H1 (cell line): ENCODE measurements around the gene H6PD. TPM values are rescaled to one million over a fixed set of nuclear protein-coding genes. Genes with fewer than 3 reads are reported as not detected.

ENCODE experiments used
- CTCF ChIA-PET: fragments of 300-600 bp; sonication (Branson Sonifier 250); formaldehyde crosslinking; loops from one replicate; lab custom pipeline; 2021; ENCODE audit not compliant: partially characterized antibody; lab: Charles Lee
- POLR2A ChIA-PET: fragments of 300-600 bp; sonication (Branson Sonifier 250); formaldehyde crosslinking; loops from one replicate; lab custom pipeline; 2021; ENCODE audit warnings: inconsistent platforms; ENCODE audit not compliant: partially characterized antibody; lab: Charles Lee
- DNase-seq, 2 experiments: peaks; one replicate each; pipeline versions ENCODE4 v3.0.0 to v3.0.0-alpha.2; 2010 to 2022; ENCODE audit warnings: low spot score in 2 of 2, low read depth in 1 of 2, mixed read lengths in 1 of 2
- FAIRE-seq: peaks from 2 replicates; lab custom pipeline; 2011; peaks lifted over from hg19 to GRCh38; lab: Jason Lieb, UNC
- H2AFZ ChIP-seq: 2 replicates; pipeline ENCODE4 v1.8.1; 2012; ENCODE audit warnings: low read length, inconsistent platforms
- H2AK5ac ChIP-seq: 2 replicates; pipeline ENCODE4 v1.6.1; 2013; ENCODE audit warnings: low read depth, low read length
- H2BK120ac ChIP-seq: replicated peaks from 2 replicates; pipeline ENCODE3; 2013; ENCODE audit warnings: low read depth, low read length, inconsistent platforms
- H2BK12ac ChIP-seq: 2 replicates; pipeline ENCODE4 v1.6.1; 2013; ENCODE audit warnings: low read depth, low read length
- H2BK15ac ChIP-seq: 2 replicates; pipeline ENCODE4 v1.6.1; 2013; ENCODE audit warnings: low read length
- H2BK20ac ChIP-seq: 2 replicates; pipeline ENCODE4 v1.6.1; 2013; ENCODE audit warnings: low read length
- H2BK5ac ChIP-seq: 2 replicates; pipeline ENCODE4 v1.6.1; 2013; ENCODE audit warnings: low read depth, low read length
- H3K14ac ChIP-seq: 2 replicates; pipeline ENCODE4 v1.6.1; 2013; ENCODE audit warnings: inconsistent platforms; ENCODE audit not compliant: insufficient read length
- H3K18ac ChIP-seq: 2 replicates; pipeline ENCODE4 v1.6.1; 2013; ENCODE audit warnings: low read length; ENCODE audit errors: extremely low read depth
- H3K23ac ChIP-seq: 2 replicates; pipeline ENCODE4 v1.6.1; 2013; ENCODE audit warnings: inconsistent platforms; ENCODE audit not compliant: insufficient read length
- H3K23me2 ChIP-seq: 2 replicates; pipeline ENCODE4 v1.6.1; 2013; ENCODE audit warnings: low read depth, low read length
- H3K27ac ChIP-seq: 2 replicates; pipeline ENCODE4 v1.6.1; 2011; ENCODE audit warnings: low read depth, low read length, inconsistent platforms
- H3K27me3 ChIP-seq, 4 experiments: replicated peaks in 1 of 4; 1 replicate in 1 of 4; 2 replicates in 3 of 4; pipeline versions ENCODE4 v1.6.1 to v1.8.1; 2011 to 2013; ENCODE audit warnings: low read length in 3 of 4, mild to moderate bottlenecking in 3 of 4, inconsistent platforms in 2 of 4, mixed read lengths in 2 of 4, moderate library complexity in 1 of 4; ENCODE audit not compliant: control insufficient read depth in 3 of 4, insufficient read depth in 3 of 4; ENCODE audit errors: extremely low read depth in 1 of 4
- H3K36me3 ChIP-seq, 4 experiments: 2 replicates each; pipeline versions ENCODE4 v1.6.1 to v1.8.1; 2011 to 2013; ENCODE audit warnings: mild to moderate bottlenecking in 4 of 4, low read length in 3 of 4, moderate library complexity in 2 of 4, control low read depth in 1 of 4, inconsistent platforms in 1 of 4; ENCODE audit not compliant: insufficient read depth in 4 of 4, control insufficient read depth in 2 of 4
- H3K4ac ChIP-seq: replicated peaks from 2 replicates; pipeline ENCODE3; 2013; ENCODE audit warnings: low read length, low read depth, mixed read lengths, inconsistent platforms; ENCODE audit not compliant: insufficient read length
- H3K4me1 ChIP-seq, 4 experiments: replicated peaks in 1 of 4; 1 replicate in 1 of 4; 2 replicates in 3 of 4; pipeline versions ENCODE4 v1.6.1 to v1.8.1; 2011 to 2013; ENCODE audit warnings: low read length in 3 of 4, inconsistent platforms in 2 of 4, mixed read lengths in 1 of 4; ENCODE audit not compliant: insufficient read depth in 4 of 4, control insufficient read depth in 3 of 4
- H3K4me2 ChIP-seq, 2 experiments: 2 replicates each; pipeline versions ENCODE4 v1.6.1 to v1.8.1; 2011 to 2013; ENCODE audit warnings: low read depth in 2 of 2, low read length in 2 of 2, control low read depth in 1 of 2, inconsistent platforms in 1 of 2, mild to moderate bottlenecking in 1 of 2; ENCODE audit not compliant: insufficient read depth in 1 of 2
- H3K4me3 ChIP-seq, 4 experiments: fragments of 200-600, 300-600 bp in 1 of 4; sonication (generic), shearing (Covaris generic), sonication (Bioruptor Twin) in 1 of 4; 2 replicates each; pipeline versions ENCODE4 v1.5.1 to v1.8.1; 2011 to 2016; ENCODE audit warnings: low read length in 4 of 4, low read depth in 3 of 4, control low read depth in 2 of 4, inconsistent platforms in 2 of 4, mild to moderate bottlenecking in 2 of 4, mixed read lengths in 1 of 4, moderate library complexity in 1 of 4; ENCODE audit not compliant: insufficient read depth in 2 of 4; ENCODE audit errors: extremely low read depth in 1 of 4
- H3K56ac ChIP-seq: replicated peaks from 2 replicates; pipeline ENCODE3; 2013; ENCODE audit warnings: low read depth, mild to moderate bottlenecking, mixed read lengths, low read length, inconsistent platforms; ENCODE audit not compliant: insufficient read length
- H3K79me1 ChIP-seq: 2 replicates; pipeline ENCODE4 v1.6.1; 2013; ENCODE audit warnings: low read depth, low read length, control low read depth
- H3K79me2 ChIP-seq, 2 experiments: 2 replicates each; pipeline versions ENCODE4 v1.6.1 to v1.8.1; 2012 to 2013; ENCODE audit warnings: low read length in 2 of 2, mild to moderate bottlenecking in 2 of 2, inconsistent platforms in 1 of 2; ENCODE audit not compliant: insufficient read depth in 2 of 2, control insufficient read depth in 1 of 2
- H3K9ac ChIP-seq, 4 experiments: replicated peaks in 1 of 4; 1 replicate in 1 of 4; 2 replicates in 3 of 4; pipeline versions ENCODE4 v1.6.1 to v1.8.1; 2011 to 2013; ENCODE audit warnings: low read depth in 3 of 4, low read length in 3 of 4, control low read depth in 2 of 4, mild to moderate bottlenecking in 2 of 4, moderate library complexity in 2 of 4, inconsistent platforms in 1 of 4; ENCODE audit errors: extremely low read depth in 1 of 4
- H3K9me3 ChIP-seq, 2 experiments: 2 replicates each; pipeline versions ENCODE4 v1.6.1 to v1.8.1; 2012 to 2013; ENCODE audit warnings: mild to moderate bottlenecking in 2 of 2, moderate library complexity in 2 of 2, control low read depth in 1 of 2, inconsistent platforms in 1 of 2, low read depth in 1 of 2, low read length in 1 of 2, mixed read lengths in 1 of 2; ENCODE audit not compliant: insufficient read depth in 2 of 2
- H4K20me1 ChIP-seq, 2 experiments: replicated peaks in 1 of 2; 2 replicates each; pipeline versions ENCODE3 to v1.8.1; 2011 to 2013; ENCODE audit warnings: inconsistent platforms in 2 of 2, low read length in 2 of 2, mild to moderate bottlenecking in 1 of 2; ENCODE audit not compliant: insufficient read depth in 2 of 2, control insufficient read depth in 1 of 2
- H4K5ac ChIP-seq: 2 replicates; pipeline ENCODE4 v1.6.1; 2013; ENCODE audit warnings: low read length, low read depth, mixed read lengths, inconsistent platforms; ENCODE audit not compliant: insufficient read length
- H4K8ac ChIP-seq: 2 replicates; pipeline ENCODE4 v1.8.0; 2013; ENCODE audit warnings: mild to moderate bottlenecking, moderate library complexity, low read length, inconsistent platforms; ENCODE audit not compliant: insufficient read depth; ENCODE audit errors: extremely low read depth
- H4K91ac ChIP-seq: replicated peaks from 2 replicates; pipeline ENCODE3; 2013; ENCODE audit warnings: low read length, mixed read lengths, inconsistent platforms; ENCODE audit not compliant: insufficient read length
- EP300 ChIP-seq, 2 experiments: IDR thresholded peaks; 1 replicate in 1 of 2; 2 replicates in 1 of 2; pipeline ENCODE4 v1.6.1; 2011 to 2012; ENCODE audit warnings: low read depth in 2 of 2, low read length in 2 of 2, mild to moderate bottlenecking in 2 of 2, borderline replicate concordance in 1 of 2, inconsistent platforms in 1 of 2, moderate library complexity in 1 of 2
- GTF2F1 ChIP-seq: IDR thresholded peaks from 2 replicates; pipeline ENCODE4 v1.6.1; 2012; ENCODE audit warnings: low read depth, low read length, improper control_type of control experiment, borderline replicate concordance
- JUND ChIP-seq: IDR thresholded peaks from 2 replicates; pipeline ENCODE4 v1.6.1; 2011; ENCODE audit warnings: mild to moderate bottlenecking, improper control_type of control experiment, low read length
- MAFK ChIP-seq: IDR thresholded peaks from 2 replicates; pipeline ENCODE4 v1.6.1; 2012; ENCODE audit warnings: low read depth, mild to moderate bottlenecking, improper control_type of control experiment, low read length
- RBBP5 ChIP-seq: IDR thresholded peaks from 2 replicates; pipeline ENCODE4 v1.7.1; 2012; ENCODE audit warnings: low read depth, mild to moderate bottlenecking, inconsistent platforms, low read length, moderate library complexity, borderline replicate concordance
- SIRT6 ChIP-seq: IDR thresholded peaks from one replicate; pipeline ENCODE4 v1.7.1; 2012; ENCODE audit warnings: low read length, inconsistent platforms
- TAF1 ChIP-seq: IDR thresholded peaks from 2 replicates; pipeline ENCODE4 v1.6.1; 2011; ENCODE audit warnings: mild to moderate bottlenecking, low read depth, low read length
- TAF7 ChIP-seq: optimal IDR thresholded peaks from 2 replicates; pipeline ENCODE3; 2011; ENCODE audit warnings: low read depth, mild to moderate bottlenecking, inconsistent platforms, low read length, moderate library complexity, borderline replicate concordance
- WGBS, 2 experiments: shearing (Covaris generic) in 1 of 2; methylation state at CpG; one replicate each; pipeline versions ENCODE4 v1.1.6 to v1.1.7; 2013 to 2015; ENCODE audit warnings: low lambda C conversion rate in 2 of 2, mixed read lengths in 2 of 2, inconsistent platforms in 1 of 2, low coverage in 1 of 2, missing lambda C conversion rate in 1 of 2; ENCODE audit not compliant: insufficient replicate concordance in 2 of 2, insufficient coverage in 1 of 2, insufficient read length in 1 of 2; ENCODE audit errors: extremely low coverage in 1 of 2, missing lambda C conversion rate in 1 of 2; 5-methylcytosine and 5-hydroxymethylcytosine counted together
- polyA plus RNA-seq, 7 experiments: library from polyadenylated mRNA; depleted of rRNA in 3 of 7; stranded (reverse) in 5 of 7; unstranded in 2 of 7; fragments of >200 nt in 5 of 7; fragments of 200-250 nt in 2 of 7; gene quantifications; 1 replicate in 5 of 7; 2 replicates in 1 of 7; 4 replicates in 1 of 7; pipeline versions ENCODE4 v1.2.1 to v1.2.3, GENCODE V29; 2011 to 2013; ENCODE audit warnings: missing spikeins in 2 of 7, mixed read lengths in 2 of 7
- total RNA-seq: library from RNA; stranded (reverse); fragmentation: NEBNext Ultra II Directional; extraction: Animal tissue kit (Norgen Biotek cat#: 25700); gene quantifications from 2 replicates; pipeline ENCODE4 v1.2.1, GENCODE V29; 2021

The H6PD gene
- total and polyA plus RNA-seq, 2 of the 8 experiments (the other 6 are each of a cell fraction or from before 2014, with no cell fraction given) = 3.6 to 3.8 TPM

DNA sequence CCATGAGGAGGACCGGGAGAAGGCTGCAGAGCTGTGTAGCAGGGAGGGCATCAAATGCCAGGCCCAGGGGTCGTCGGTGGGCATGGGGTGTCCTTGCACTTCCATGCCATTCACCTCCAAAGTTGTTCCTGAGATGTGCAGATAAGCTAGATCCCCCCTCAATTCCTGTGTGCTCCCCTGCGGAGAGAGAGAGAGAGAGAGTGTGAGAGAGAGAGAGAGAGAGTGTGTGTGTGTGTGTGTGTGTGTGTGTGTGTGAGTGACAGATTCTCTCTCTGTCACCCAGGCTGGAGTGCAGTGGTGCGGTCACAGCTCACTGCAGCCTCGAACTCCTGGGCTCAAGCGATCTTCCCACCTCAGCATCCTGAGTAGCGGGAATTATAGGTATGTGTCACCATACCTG is 74.5 kb downstream of the H6PD start:
- Histone ChIP-seq H3K18ac (no peak overlapping the region), H2BK5ac (no peak overlapping the region), H3K4me3 (no peak overlapping the region), H3K79me2 (no peaks in the 10 kb centered on the region; a peak in 1 of 4 replicates), H3K4me2 (no peak overlapping the region), H4K5ac (no peak overlapping the region), H3K9me3 (no peaks in the 10 kb centered on the region), H2BK15ac (no peak overlapping the region), H3K4me1 (no peaks in the 10 kb centered on the region; a peak in 1 of 7 replicates), H3K14ac (no peak overlapping the region), H3K9ac (no peak overlapping the region), H2BK120ac (no peak overlapping the region), H3K23ac (no peak overlapping the region), H3K23me2 (no peaks in the 10 kb centered on the region), H2AFZ (no peak overlapping the region), H2BK12ac (no peak overlapping the region), H3K4ac (no peak overlapping the region), H3K79me1 (peaks cover 3% of the 10 kb centered on the region), H4K8ac (no peak overlapping the region), H2AK5ac (no peak overlapping the region), H3K27ac (no peak overlapping the region), H2BK20ac (no peak overlapping the region), H4K91ac (no peak overlapping the region), H3K56ac (no peak overlapping the region), H4K20me1 (peaks cover 0 to 9% of the 10 kb centered on the region in 2 experiments), H3K27me3 (no peaks in the 10 kb centered on the region), H3K36me3 (no peaks in the 10 kb centered on the region)
- no peak for DNase-seq
- WGBS, 2 experiments = 83% methylated on average over 7 of the region's 8 CpGs; no CpG with 5 or more reads in 1 of the 2 experiments
- no peak for FAIRE-seq
- ChIA-PET POLR2A (no interaction called here), CTCF (interaction anchor here (0.8 to 3.4 kb wide), 5 partner anchors 11 to 61 kb away, joined by 3 to 13 read pairs (median 4); no protein-coding TSS in a partner anchor)
- TF ChIP-seq MAFK (no peak), GTF2F1 (no peak), RBBP5 (no peak), TAF1 (no peak), TAF7 (no peak), EP300 (IDR thresholded peaks at IDR 0.05; ENCODE audit: borderline replicate concordance in 1 of 2, low read depth in 2 of 2, low read length in 2 of 2) (no peak), SIRT6 (no peak), JUND (no peak)
